Erythroblast (primary cell): ENCODE results near the gene KITLG.

ENCODE experiments used
- GATA1 ChIP-seq: IDR thresholded peaks from 2 replicates; pipeline ENCODE4 v1.6.1; 2011; ENCODE audit warnings: low read depth, mild to moderate bottlenecking, control low read depth, low read length, moderate library complexity
- POLR2A ChIP-seq: IDR thresholded peaks from 2 replicates; pipeline ENCODE4 v1.6.1; 2011; ENCODE audit warnings: mild to moderate bottlenecking, low read length

GRCh38 chr12:88562846-88563582 lies 17.3 kb downstream of the KITLG start:
- TF ChIP-seq POLR2A (no peak), GATA1 (no peak)
